Effector CD4-positive, alpha-beta T cell (primary cell): ENCODE data around the gene SDC1.
"Not testable (repeated sequence)": the region's sequence is repeated elsewhere in the genome, so short reads cannot be mapped to it uniquely, and the experiment has no call there.

ENCODE experiments used
- DNase-seq: peaks from one replicate; pipeline ENCODE4 v3.0.0-alpha.2; 2020
- total RNA-seq: gene quantifications from one replicate; lab custom pipeline; 2026; lab: John Stamatoyannopoulos, UW

Gene SDC1, protein sequence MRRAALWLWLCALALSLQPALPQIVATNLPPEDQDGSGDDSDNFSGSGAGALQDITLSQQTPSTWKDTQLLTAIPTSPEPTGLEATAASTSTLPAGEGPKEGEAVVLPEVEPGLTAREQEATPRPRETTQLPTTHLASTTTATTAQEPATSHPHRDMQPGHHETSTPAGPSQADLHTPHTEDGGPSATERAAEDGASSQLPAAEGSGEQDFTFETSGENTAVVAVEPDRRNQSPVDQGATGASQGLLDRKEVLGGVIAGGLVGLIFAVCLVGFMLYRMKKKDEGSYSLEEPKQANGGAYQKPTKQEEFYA
- 0.75 reads per million for total RNA-seq

DNA sequence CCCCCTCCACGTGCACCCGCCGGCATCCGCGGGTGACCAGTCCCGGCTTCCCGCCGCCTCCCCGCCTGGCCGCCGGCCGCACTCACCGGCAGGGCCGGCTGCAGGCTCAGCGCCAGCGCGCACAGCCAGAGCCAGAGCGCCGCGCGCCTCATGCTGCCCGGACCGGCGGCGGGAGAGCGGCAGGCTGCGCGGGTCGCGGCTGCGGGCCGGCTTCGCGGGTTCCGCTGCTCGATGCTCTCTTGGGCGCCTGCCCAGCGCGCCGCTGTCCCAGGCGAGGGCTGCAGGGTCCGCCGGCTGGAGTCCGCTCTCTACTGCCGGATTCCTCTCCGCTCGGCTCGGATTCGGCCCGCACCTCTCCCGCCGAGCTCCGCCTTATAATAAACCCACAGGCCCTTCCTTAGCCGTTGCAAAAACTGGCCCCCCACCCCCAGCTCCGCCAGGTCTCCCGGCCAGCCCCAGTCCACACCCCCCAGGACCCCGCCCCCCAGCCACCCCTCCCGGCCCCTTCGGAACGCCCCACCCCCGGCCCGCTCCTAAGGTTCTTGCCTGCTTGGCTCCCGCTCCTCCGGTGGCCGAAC, at the start of gene SDC1:
SDC1 (minus strand) TSS at position 415 of the 578 bp plus-strand sequence; CDS start at position 152, 263 bp downstream.
- DNase-seq = no peak

DNA sequence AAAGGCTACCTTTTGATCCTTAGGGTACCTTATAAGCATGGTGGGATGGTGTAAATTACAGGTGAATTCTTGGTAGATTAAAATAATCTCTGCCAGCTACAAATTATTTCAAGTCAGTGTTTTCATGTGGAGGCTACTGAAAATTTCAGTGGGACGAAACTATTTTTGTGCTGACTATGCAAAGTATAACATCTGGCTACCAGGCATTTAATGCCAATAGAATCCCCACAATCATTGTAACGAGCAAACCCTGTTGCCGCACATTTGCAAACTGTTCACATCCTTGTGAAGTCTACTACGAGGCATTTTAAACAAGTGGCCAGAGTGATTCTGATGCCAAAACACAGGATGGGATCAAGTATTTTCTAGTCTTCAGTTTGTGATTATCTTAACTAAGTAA, 48.1 kb upstream of the SDC1 start:
- DNase-seq = no peak

DNA sequence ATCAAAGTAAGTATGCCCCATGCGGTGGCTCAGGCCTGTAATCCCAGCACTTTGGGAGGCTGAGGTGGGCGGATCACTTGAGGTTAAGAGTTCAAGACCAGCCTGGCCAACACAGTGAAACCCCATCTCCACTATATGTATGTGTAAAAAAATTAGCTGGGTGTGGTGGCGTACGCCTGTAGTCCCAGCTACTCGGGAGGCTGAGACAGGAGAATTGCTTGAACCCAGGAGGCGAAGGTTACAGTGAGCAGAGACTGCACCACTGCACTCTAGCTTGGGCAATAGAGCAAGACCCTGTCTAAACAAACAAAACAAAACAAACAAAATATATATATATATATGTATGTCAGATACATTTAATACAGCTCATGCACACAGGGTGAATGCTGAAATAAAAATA, 43.4 kb upstream of the SDC1 start:
- DNase-seq = not testable (repeated sequence)

DNA sequence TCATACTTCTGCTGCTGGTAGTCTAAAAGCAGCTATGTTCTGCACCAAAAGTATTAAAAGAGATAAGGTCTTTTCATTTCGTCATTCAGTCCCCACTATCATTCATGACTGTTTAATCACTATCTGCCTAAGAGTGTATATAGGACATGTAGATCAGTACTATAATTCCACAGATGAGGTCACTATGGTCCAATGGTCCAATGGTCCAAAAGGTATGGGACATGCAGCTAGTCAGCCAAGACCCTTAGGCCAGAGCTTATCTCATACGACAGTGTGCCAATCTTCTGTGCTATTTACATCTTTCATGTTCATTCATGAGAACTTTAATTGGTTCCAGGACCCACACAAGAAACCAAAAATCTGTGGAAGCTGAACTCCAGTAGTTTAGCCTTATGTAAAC, 42.6 kb upstream of the SDC1 start:
- DNase-seq = no peak

DNA sequence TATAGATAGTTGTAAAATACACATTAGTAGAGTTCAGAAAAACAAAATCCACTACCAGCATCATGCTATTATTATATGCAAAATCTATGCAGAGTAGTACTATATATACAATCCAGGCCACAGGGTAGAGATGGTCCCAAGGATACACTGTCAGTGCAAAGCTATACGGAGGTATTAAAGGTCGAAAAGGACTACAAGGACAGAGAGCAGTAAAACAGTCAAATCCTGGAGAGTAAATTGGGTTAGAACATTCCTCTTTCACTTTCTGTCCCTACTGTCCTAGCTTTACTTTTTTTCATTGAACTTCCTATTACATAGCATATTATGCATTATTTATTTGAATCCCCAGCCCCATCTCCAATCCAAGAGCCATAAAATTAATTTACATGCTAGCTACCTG, 39.7 kb upstream of the SDC1 start:
- no peak for DNase-seq

DNA sequence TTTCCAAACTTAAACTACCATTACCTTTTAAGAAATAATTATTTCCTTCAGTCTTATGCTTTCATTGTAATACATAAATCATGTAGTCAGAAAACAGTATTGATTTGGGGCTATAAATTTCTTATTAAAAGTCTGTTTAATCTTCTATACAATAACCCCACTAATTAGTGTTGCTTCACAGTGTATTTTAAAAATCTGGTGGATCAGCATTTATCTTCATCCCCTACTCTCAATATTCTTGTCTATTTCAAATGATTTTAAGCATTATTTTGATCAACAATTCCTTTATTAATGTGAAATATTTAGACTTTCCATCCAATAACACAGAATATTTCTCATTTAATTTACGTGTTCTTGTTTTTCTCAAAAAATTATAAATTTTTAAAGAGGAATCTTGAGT, 32.5 kb upstream of the SDC1 start:
- no peak for DNase-seq

DNA sequence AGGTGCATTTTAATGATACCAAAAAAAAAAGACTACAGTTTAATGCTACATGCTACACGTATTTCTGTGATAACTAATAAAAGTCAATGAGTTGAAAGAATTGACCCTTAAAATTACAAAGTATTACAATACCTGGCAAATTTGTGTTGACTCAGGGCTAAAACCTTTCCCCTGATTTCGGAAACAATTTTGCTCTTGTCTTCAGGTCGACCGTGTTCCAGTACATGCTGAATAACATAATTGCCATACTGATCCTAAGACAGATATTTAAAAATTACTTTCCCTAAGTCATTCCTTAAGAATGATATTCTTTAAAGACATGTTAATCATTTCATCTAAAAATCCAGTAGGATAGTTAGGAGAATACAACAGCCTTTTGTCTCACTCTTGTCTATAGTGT, 29.8 kb upstream of the SDC1 start:
- DNase-seq = no peak

DNA sequence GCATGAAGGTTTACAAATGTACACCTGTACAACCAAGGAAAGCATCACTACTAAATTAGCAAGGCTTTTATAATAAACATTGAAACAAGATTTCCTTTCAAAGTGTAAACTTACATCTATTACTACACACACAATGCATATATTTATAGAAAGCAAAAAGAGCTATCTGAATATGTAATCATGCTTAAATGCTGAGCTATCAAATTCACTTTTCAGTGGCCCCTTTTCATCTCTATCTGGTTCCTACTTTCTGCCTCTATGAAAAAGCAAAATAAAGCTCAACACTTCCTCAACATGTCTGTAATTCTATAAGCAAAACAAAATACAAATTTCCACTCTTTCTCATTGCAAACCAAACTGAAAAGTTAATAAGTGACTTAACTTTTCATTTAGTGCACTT, 25.5 kb upstream of the SDC1 start:
- no peak for DNase-seq

DNA sequence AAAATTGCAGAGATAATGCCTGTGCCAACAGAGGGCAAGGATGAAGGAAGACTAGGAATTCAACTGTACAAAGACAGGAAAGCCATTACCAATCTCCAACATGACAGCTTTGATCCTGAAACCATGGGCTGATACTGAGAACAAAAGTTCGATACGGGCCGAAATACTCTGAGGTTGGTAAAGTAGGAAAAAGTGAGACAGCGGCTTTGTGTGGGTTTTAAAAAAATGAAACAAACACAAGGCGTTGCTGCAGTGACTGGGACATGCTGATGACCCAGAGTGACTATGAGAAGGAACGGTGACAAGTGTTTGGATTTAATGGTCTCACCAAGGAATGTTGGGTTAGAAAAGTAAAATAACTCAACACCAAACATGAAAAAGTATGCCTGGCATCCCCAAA, 24.2 kb upstream of the SDC1 start:
- no peak for DNase-seq

DNA sequence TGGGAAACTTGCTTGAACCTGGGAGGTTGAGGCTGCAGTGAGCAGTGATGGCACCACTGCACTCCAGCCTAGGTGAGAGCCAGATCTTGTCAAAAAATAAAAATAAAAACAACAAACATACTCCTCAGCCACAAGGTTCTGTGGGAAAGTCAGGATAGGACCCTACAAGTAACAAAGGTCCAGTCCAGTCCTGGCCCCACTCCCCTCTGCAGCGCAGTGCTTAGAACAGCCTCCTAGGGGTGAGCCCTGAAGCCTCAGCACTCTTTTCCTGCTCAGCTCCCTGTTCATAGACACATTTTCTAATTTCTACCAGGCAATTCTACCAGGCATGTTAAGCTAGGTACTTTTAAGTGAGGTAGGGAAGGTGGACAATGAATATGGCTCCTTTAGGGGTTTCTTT, 22.2 kb upstream of the SDC1 start:
- no peak for DNase-seq

DNA sequence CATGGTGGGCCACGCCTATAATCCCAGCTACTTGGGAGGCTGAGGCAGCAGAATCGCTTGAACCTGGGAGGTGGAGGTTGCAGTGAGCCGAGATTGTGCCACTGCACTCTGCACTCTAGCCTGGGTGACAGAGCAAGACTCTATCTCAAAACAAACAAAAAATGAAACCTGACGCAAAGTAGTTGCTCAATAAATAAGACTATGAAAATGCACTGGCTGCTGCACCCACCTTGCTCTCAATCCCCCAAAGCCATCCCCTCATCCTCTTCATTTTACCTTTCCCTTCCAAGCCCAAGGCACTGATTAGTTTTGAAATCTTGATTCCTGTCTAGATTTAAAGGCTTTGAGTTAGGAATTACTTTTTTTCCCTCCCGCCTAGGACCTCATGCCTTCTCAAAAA, 18.7 kb upstream of the SDC1 start:
- DNase-seq = not testable (repeated sequence)

DNA sequence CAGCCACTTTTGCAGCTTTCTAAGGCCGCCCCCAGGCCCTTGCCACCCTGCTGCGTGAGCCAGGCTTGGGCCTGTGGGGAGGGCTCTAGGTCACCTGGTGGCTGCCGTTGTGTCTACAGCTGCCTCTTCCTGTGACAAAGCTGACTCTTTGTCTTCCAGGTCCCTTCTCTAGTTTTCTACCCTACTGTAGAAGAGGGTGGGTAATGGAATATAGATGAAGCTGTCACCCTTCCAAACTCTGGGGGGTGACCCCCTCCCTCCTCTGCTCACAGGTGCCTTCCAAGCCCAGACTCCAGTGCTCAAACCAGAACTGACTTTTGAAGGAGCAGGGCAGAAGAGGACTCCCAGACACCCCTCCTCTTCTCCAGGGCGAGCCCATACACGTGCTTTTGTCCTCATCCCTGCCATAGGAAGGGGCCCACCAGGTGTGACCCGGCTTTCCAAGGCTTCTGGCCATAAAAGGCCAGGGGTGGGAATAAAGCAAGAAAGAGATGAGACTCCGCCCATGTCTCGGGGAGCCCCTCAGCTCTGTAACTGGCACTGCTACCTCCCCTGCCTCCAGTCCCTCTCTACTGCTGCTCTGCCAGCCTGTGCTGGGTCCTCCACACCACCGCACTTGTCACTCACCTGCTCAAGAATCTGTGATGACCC, 17.9 kb upstream of the SDC1 start:
- no peak for DNase-seq

DNA sequence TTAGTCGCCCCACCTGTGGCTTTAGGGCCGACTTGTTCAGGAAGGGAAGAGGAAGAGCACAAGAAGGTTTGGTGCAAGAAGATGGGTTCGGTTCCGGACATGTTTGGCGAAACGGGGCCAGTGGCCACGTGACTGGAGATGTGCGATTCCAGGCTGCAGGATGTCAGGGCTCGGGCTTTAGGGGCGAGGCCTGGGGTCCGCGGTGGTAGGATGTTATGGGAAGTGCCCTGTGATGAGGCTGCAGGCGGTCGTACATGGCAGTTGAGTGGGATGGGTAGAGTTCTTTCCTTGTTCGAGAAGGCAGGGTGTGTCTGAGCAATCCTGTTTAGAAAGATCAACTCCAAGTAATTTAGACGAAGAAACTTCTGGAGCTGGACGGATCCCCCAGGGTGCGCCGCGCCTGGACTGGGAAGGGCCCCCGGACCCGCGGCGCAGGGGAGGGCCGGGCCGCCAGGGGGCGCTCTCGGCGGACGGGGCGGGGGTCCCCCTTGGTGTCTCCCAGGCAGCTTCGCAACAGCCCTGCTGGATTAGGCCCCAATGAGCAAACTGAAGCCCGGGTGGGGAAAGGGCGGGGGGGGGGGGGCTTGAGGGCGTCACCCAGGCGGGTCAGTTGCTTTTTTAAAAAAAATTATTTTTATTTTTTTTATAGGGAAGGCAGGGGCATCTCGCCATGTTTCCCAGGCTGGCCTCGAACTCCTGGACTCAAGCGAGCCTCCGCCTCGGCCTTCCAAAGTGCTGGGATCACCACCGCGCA, 17.2 kb upstream of the SDC1 start:
- DNase-seq = no peak

DNA sequence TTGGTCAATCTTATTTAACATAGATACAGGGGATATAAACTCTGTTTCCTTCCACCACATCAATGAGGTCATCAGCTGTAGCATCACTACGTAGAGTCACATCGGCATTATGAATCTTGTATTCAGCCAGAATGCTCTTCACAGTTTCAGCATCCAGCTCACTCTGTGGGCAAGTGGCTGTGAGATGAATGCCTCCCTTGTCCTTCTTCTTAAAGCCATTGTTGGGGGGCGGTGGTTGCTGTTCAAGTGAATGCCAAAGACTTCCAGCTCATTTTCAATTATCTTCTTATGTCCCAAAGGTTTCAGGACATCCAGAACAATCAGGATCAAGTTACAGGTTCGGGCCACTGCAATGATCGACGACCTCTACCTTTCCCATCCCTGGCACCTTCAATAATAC, 15.4 kb upstream of the SDC1 start:
- DNase-seq = not testable (repeated sequence)

DNA sequence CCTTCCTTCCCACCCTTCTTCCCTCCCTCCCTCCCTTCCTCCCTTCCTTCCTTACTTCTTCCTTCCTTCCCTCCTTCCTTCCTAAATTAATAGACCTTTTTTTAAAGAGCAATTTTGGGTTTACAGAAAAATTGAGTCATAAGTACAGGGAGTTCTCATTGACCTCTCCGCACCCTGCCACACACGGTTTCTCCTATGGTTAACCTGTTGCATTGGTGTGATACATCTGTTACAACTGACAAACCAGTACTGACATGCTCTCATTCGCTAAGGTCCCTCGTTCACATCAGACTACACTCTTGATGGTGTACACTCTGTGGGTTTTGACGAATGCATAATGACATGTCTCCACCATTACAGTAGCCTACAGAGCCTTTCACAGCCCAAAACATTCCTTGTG, 11.6 kb upstream of the SDC1 start:
- no peak for DNase-seq

DNA sequence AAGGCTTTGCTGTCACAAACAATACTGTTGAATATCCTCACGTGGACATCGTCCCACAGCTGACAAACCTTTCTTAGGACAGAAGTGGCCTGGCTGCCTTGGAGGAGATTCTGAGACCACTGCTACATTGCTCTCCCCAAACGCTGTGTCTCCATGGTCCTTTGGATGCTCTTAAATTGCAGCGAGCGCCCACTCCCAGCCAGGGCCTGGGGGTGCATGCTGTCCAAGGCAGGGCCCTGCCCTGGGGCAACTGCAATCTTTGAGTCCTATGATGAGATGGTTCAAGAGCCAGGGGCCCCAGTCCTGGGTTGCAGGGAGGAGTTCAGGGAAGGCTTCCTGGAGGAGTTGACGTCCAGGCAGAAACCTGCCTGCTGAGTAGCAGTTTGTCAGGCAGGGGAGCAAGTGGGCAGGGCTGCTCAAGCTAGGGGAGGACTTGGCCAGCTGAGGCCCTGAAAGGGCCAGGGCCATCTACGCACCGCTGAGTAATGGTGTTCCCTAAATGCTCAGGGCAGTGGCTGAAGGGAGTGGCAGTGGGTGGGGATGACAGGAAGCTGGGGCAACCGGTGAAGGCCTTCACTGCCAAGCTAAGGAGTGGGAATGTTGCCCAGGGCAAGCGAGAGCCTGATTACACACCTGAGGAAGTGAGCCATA, 10.8 kb upstream of the SDC1 start:
- no peak for DNase-seq

DNA sequence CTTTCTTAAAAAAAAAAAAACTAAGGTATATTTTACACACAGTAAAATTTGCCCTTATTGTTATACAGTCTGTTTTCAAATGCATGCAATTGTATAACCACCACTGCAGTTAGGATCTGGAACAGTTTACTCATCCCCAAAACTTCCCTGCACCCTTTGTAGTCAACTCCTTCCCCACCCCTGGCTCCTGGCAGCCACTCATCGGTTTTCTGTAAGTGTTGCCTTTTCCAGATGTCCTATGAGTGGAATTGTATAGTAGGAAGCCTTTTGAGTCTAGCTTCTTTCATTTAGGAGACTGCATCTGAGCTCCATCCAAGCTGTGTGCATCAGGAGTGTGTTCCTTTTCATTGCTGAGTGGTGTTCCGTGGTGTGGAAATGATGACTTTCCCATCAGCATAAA, 9.7 kb upstream of the SDC1 start:
- DNase-seq = not testable (repeated sequence)

DNA sequence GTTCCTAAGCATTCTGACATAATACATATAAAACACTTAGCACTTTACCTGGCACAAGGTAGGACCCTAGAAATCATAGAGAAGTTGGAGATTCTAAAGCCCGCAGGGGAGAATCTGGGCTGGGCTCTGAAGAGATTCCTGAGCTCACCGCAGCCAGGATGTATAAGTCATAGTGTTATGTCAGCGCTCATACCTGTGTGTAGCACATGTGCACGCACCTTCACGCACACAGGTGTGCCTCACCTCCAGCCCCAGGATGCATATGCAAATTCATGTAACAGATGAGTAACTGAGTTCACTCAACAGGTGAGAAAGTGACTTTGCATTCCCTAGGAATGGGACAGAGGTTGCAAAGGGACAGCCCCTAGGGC, 7.9 kb upstream of the SDC1 start:
- no peak for DNase-seq

DNA sequence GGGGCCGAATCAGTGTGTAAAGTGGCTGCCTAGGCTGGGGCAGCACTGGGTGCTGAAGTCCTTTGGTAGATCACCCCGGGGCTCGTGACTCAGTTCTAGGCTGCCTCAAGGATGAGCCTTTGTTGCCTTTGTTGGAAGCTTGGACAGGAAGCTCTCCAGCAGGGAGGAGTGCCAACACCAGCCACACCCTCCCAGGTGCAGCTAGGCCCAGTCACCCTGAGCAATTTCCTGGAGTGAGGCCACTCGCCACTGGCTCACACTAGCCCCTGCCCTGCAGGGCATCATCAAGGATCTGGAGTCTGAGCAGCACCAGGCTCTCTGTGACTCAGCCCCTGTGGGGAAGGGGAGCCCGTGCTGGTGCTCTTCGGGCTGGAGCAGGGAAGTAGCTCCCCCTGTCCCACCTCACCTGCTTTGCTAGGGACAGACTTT, 6.7 kb upstream of the SDC1 start:
- no peak for DNase-seq

DNA sequence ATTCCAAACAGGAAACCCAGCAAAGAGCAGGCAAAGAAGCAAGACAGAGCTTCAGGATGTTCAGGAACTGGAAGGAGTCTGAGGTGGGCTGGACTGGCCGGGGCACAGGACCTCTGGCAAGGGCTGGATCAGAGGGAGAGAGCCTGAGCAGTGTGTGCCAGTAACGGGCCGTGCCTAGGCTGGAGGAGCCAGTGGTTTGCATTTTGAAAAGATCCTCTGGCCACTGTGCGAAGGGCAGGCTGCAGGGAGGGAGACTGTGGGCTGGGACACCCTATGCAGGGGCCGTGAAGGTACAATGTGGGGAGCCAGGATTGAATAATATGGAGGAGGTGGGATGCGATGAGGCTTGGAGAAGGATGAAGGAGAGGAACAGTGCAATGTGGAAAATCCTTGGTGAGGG, 6.2 kb upstream of the SDC1 start:
- DNase-seq = no peak

DNA sequence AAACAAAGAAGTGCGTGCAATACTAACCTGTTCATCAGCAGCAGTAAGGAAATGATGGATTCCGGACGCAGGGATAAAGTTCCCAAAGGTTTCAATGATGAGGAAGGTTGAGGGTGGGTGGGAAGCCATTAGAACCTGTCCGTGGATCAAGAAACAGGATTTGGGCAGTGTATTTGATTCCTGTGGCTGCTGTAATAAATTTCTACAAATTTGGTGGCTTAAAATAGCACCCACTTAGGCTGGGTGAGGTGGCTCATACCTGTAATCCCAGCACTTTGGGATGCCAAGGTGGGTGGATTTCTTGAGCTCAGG, 5.1 kb upstream of the SDC1 start:
- DNase-seq = no peak

DNA sequence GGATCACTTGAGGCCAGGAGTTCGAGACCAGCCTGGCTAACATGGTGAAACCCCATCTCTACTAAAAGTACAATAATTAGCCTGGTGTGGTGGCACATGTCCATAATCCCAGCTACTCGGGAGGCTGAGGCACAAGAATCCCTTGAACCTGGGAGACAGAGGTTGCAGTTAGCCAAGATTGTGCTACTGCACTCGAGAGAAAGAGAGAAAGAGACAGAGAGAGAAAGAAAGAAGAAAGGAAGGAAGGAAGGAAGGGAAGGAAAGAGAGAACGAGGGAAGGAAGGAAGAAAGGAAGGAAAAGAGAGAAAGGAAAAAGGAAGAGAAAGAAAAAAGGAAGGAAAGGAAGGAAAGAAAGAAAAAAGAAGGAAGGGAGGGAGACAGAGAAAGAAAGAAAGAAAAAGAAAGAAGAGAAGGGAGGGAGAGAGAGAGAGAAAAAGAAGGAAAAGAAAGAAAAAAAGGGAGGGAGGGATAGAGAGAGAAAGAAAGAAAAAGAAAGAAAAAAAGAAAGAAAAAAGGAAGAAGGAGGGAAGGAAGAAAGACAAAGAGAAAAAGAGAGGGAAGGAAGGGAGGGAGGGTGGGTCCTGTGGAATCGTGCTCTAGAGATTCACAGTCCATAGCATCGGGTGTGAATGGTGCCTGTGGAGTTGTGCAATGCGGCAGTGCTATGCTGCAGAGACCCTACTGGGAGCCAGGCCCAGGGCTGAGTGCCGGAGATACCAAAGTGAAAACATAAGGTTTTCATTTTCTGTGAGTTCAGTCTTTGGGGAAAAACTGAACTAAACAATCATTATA, 4.6 kb upstream of the SDC1 start:
- no peak for DNase-seq
